Osteoblast (primary cell): ENCODE data around the gene NR2E3. TPM values are rescaled to one million over a fixed set of nuclear protein-coding genes. Genes with fewer than 3 reads are reported as not detected.

Experiments
- DNase-seq: peaks from one replicate; pipeline ENCODE4 v3.0.0; 2011; ENCODE audit warnings: low spot score, mixed read lengths; ENCODE audit not compliant: insufficient read length; ENCODE audit errors: missing footprints
- H2AFZ ChIP-seq: 2 replicates; pipeline ENCODE4 v1.6.0; 2011; ENCODE audit warnings: mild to moderate bottlenecking, low read length
- H3K27ac ChIP-seq: 2 replicates; pipeline ENCODE4 v1.5.1; 2011; ENCODE audit warnings: mild to moderate bottlenecking, low read depth, low read length, moderate library complexity
- H3K27me3 ChIP-seq: 2 replicates; pipeline ENCODE4 v1.6.0; 2012; ENCODE audit warnings: mild to moderate bottlenecking, control low read depth, inconsistent platforms, low read length, moderate library complexity; ENCODE audit not compliant: insufficient read depth
- H3K36me3 ChIP-seq: 2 replicates; pipeline ENCODE4 v1.5.1; 2011; ENCODE audit warnings: mild to moderate bottlenecking, low read length, control low read depth, moderate library complexity; ENCODE audit not compliant: insufficient read depth
- H3K4me1 ChIP-seq: 2 replicates; pipeline ENCODE4 v1.5.1; 2011; ENCODE audit warnings: mild to moderate bottlenecking, low read length, control low read depth, moderate library complexity; ENCODE audit not compliant: insufficient read depth
- H3K4me2 ChIP-seq: 2 replicates; pipeline ENCODE4 v1.6.0; 2011; ENCODE audit warnings: mild to moderate bottlenecking, low read length; ENCODE audit not compliant: insufficient read depth
- H3K4me3 ChIP-seq: fragments of 200-600 bp; sonication (generic); 3 replicates; pipeline ENCODE4 v1.5.1; 2012; ENCODE audit warnings: mild to moderate bottlenecking, low read length, inconsistent platforms; ENCODE audit not compliant: insufficient read depth
- H3K79me2 ChIP-seq: 2 replicates; pipeline ENCODE4 v1.6.0; 2012; ENCODE audit warnings: mild to moderate bottlenecking, low read length, control low read depth, inconsistent platforms; ENCODE audit not compliant: insufficient read depth
- H3K9me3 ChIP-seq: 2 replicates; pipeline ENCODE4 v1.5.1; 2011; ENCODE audit warnings: low read depth, low read length, control low read depth
- H4K20me1 ChIP-seq: 2 replicates; pipeline ENCODE4 v1.6.0; 2012; ENCODE audit warnings: mild to moderate bottlenecking, low read length, control low read depth; ENCODE audit not compliant: insufficient read depth
- total RNA-seq: library from RNA; depleted of rRNA; stranded (reverse); fragments of >200 nt; gene quantifications from 2 replicates; pipeline ENCODE4 v1.2.3, GENCODE V29; 2012
- TF ChIP-seq, protein P1 (sequence below): IDR thresholded peaks from 2 replicates; pipeline ENCODE4 v1.5.1; 2011; ENCODE audit warnings: mild to moderate bottlenecking, low read depth, low read length, moderate library complexity; ENCODE audit errors: extremely low read depth

The NR2E3 gene
- total RNA-seq, 1 donor, result under 0.01 TPM

DNA sequence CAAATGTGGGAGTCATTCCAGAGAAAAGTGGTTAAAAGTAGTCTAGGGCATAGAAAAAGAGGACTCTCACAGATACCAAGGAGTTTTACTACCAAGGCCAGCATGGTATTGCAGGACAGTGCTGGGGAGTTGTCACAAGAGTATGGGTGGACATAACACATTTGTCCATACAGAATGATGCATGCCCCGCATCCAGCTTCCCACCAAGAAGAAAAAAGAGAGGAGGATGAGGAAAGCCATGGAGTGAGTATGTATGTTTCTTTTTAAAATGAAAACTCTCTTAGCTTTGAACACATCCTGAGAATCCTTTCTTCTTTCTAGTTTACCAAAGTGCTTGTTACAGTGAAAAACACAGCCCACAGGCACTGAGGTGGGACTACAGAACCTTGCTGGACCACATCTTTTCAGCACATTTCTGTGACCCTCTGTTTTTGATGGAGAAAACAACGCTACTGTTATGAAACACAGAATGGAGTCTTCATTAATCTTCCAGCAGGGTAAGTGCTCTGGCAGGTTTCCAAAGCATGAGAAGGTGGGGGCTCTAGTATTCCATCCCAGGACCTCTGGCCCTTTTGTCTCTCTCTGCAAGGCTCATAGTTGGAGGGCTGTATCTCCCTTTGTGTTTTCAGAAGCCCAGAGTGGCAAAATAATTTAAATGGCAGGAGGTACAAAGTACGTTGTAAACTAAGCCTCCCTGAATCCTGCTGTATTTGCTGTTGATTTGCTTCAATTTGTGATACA is 12.7 kb downstream of the NR2E3 start:
- Histone ChIP-seq H3K36me3 (peaks cover 52% of the 10 kb centered on the region), H3K27ac (no peak overlapping the region), H2AFZ (no peak overlapping the region), H3K9me3 (peaks cover 21% of the 10 kb centered on the region), H3K27me3 (no peaks in the 10 kb centered on the region), H3K79me2 (no peaks in the 10 kb centered on the region), H3K4me1 (no peaks in the 10 kb centered on the region), H3K4me2 (no peak overlapping the region), H3K4me3 (no peak overlapping the region), H4K20me1 (no peaks in the 10 kb centered on the region)
- TF ChIP-seq, protein P1, sequence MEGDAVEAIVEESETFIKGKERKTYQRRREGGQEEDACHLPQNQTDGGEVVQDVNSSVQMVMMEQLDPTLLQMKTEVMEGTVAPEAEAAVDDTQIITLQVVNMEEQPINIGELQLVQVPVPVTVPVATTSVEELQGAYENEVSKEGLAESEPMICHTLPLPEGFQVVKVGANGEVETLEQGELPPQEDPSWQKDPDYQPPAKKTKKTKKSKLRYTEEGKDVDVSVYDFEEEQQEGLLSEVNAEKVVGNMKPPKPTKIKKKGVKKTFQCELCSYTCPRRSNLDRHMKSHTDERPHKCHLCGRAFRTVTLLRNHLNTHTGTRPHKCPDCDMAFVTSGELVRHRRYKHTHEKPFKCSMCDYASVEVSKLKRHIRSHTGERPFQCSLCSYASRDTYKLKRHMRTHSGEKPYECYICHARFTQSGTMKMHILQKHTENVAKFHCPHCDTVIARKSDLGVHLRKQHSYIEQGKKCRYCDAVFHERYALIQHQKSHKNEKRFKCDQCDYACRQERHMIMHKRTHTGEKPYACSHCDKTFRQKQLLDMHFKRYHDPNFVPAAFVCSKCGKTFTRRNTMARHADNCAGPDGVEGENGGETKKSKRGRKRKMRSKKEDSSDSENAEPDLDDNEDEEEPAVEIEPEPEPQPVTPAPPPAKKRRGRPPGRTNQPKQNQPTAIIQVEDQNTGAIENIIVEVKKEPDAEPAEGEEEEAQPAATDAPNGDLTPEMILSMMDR, result no peak
- DNase-seq, result no peak

DNA sequence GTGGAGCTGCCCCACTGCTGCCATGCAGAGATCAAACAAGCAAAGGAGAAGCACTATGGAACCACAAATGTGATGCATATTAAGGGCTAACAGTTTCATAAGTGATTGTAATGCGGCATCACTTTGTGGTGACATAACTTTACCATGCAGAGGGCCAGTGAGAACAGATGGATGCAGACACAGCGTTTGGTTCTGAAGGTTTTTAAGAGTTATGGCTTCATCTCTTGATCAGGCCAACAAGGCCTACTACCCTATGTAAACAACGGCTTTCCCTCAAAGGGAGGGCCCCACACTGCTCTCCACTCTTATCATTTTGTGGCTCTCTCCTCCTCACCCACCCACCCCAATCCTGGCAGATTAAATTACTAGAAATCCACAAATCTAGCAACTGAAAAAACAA is 13.4 kb downstream of the NR2E3 start:
- no peak overlapping the region for H2AFZ ChIP-seq
- no peaks in the 10 kb centered on the region for H3K4me1 ChIP-seq

DNA sequence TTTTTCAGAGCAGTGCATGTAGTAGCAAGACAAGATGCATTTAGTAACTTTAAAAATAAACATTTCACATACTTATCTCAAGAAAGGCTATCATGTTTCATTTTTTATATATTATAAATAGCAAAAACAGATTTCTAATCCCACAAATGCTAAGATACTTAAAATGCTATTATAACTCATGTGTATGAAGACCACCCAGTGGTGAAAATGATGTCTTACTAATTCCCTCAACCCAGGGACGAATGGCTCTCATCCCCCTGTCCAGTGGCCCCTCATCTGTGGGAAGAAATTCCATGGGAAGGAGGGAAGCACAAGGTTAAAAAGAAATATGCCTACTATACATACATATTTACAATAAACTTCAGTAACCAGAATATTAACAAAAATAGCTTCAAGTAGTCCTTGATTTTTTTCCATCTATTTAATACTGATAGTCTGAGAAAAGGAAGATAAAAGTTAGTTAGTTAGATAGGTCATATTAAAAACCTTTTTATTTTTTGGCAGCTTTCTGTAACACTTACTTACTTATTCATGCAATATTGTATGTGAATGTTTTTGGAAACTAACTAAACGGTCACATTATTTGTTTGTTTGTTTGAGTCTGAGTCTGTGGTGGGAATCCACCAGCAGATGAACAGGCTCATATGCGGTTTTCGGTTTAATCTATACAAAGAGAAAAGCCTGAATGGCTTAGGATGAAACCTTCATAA is 14.8 kb downstream of the NR2E3 start:
- peaks cover 66% of the 10 kb centered on the region for H3K36me3 ChIP-seq
- TF ChIP-seq, protein P1, result no peak

More for the DNA sequence above, 13.4 kb downstream of the NR2E3 start:
- no peaks in the 10 kb centered on the region for H3K27me3 ChIP-seq
- DNase-seq, result no peak
- no peak overlapping the region for H3K27ac ChIP-seq
- no peaks in the 10 kb centered on the region for H4K20me1 ChIP-seq
- peaks cover 21% of the 10 kb centered on the region for H3K9me3 ChIP-seq
- H3K36me3 ChIP-seq, result peaks cover 53% of the 10 kb centered on the region
- TF ChIP-seq, protein P1, result no peak
- H3K4me2 ChIP-seq, result no peak overlapping the region
- no peaks in the 10 kb centered on the region for H3K79me2 ChIP-seq
- H3K4me3 ChIP-seq, result no peak overlapping the region

DNA sequence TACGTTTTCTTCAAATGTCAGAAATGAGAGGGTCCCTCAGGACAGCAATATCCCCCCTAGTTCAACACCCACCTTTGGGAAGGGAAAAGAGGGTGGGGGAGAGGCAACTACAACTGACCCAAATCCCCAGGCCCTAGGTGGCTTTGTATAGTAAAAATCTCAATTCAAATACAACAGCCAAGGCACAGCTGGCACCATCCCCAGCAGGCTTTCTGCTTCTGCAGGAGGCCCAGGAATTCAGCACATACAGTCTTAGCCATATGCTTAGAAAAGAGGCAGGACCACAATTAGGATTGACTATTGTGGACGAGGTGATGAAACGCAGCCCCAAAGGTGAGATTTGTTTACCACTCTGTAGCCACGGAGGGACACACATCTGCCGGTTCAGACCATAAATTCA is 15.8 kb downstream of the NR2E3 start:
- Histone ChIP-seq H3K4me1 (no peaks in the 10 kb centered on the region), H3K79me2 (no peaks in the 10 kb centered on the region), H2AFZ (no peak overlapping the region), H3K36me3 (peaks cover 67% of the 10 kb centered on the region), H3K4me2 (no peak overlapping the region), H3K27ac (no peak overlapping the region), H3K9me3 (peaks cover 14% of the 10 kb centered on the region), H3K27me3 (no peaks in the 10 kb centered on the region), H3K4me3 (no peak overlapping the region), H4K20me1 (no peaks in the 10 kb centered on the region)
- TF ChIP-seq, protein P1, result no peak
- no peak for DNase-seq

More for the DNA sequence above, 14.8 kb downstream of the NR2E3 start:
- H4K20me1 ChIP-seq, result no peaks in the 10 kb centered on the region
- H3K79me2 ChIP-seq, result no peaks in the 10 kb centered on the region
- H3K4me1 ChIP-seq, result no peaks in the 10 kb centered on the region
- H3K27me3 ChIP-seq, result no peaks in the 10 kb centered on the region
- H3K27ac ChIP-seq, result no peak overlapping the region
- peaks cover 18% of the 10 kb centered on the region for H3K9me3 ChIP-seq
- DNase-seq, result no peak
- H2AFZ ChIP-seq, result no peak overlapping the region
- H3K4me3 ChIP-seq, result no peak overlapping the region
- H3K4me2 ChIP-seq, result no peak overlapping the region
